GM18909 (cell line): Measurements from ENCODE around the gene DPM2.

Experiments used
- ATAC-seq: cut with Tn5 transposase; IDR thresholded peaks from one replicate; pipeline ENCODE4 v1.9.1; 2021; ENCODE audit warnings: mild to moderate bottlenecking; ENCODE audit not compliant: unreplicated experiment, poor library complexity

The DPM2 gene

DNA sequence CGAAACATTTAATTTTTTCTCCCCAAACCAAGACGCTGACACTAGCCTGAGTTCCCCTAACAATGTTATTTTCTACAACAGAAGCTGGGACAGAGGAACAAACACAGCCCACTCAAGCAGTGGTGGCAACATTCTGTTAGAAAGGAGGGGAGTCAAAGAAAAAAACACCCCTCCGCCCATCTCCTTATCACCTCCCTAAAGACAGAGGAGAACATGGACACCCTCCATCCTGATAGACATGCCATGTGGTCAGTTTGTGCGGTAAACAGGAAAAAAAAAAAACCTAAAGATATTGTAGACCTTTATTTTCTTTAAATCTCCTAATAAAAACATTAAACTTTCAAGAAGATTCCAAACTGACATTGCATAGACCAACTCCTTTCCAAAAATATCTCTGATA, 2.9 kb upstream of the DPM2 start:
- ATAC-seq = no peak

DNA sequence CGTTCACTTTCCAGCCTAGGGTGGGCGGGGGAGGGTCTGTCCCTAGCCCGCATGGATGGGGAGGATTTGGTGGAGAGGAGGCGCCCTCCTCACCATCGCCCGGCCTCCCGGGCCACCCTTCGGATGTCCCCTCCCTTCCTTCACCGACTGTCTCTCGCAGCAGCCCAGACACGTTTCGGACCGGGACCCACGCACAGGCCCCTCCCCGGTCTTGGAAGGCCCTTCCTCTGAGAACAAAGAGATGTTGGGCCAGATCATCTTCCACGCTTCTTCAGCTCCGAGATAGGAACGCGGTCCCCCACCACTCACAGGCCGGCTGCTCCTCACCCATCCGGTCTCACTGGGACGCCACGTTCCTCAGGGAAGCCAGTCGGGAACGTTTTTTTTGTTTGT, 640 bp upstream of the DPM2 start:
- ATAC-seq = no peak

DNA sequence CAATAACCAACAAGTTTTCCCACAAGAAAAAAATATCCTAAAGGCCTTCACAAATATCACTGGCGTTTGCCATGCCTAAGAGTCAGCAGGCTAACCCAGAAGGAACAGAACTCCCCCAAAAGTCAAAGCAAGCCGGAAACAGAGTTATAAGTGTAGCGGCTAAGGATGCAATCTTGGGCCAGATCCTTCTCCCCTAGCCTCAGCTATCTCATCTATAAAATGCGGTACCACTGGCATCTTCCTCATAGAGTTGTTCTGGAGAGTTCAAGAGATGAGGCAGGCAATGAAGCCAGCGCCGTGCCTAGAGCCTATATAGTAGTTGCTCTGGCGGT, 632 bp downstream of the DPM2 start:
- ATAC-seq = no peak

DNA sequence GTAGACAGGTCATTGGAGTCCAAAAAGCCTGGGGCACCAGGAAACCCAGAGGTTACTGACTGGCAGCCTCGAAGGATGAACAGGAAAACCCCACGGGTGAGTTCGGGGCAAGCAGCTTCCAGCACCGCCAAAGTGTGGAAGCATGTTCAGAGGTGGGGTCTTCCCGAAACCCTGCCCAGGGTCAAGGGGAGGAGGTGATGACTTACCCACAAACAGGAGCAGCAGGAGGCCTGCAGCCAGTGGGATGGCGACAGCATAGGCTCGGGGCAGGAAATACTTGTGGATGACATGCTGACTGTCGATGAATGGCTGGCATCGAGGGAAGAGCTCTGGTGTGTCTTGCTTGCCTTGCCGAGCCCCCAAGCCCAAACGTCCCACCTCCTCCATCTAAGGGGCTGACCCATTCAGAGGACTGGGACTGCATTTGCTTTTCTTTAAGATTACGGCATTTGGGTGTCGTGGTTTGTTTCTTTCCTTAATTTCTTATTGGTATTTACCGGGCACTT, 1.3 kb downstream of the DPM2 start:
- no peak for ATAC-seq

DNA sequence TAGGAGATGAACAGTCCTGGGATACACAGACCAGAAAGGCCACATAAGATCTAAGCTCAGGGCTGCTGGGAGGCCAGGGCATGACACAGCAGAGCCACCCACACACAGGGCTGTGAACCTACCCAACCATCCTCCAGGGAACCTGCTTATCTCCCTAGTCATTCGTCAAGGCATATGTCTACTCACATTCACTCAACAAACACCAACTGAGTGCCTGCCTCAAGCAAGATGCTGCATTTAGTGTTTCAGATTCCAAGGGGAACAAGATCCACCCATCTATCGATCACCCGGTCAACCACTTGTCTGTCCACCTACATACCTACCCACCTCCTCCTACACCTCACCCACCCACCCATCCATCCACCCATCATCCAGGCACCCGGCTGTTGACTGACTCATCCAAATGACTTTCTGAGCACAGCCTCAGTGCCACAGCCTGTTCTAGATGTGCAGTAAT, 1.9 kb downstream of the DPM2 start:
- ATAC-seq = no peak

DNA sequence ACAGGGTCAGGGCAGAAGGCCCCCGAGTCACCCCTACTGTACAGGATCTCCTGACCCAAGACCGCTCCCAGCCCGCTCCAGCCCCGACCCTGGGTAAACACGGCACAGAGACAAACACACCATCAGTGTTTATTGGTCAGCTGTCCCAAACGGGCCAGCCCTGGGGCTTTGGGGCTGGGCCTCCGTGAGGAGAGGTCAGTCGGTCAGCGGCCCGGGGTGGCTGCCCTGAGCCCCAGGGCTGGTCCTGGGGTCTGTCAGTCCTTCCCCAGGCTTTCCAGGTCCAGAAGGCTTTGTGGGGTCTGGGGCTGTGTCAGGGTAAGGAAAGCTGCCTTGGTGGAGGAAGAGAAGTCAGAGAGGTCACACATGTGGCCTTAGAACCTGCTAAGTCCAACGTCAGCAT, 2.7 kb downstream of the DPM2 start:
- no peak for ATAC-seq

DNA sequence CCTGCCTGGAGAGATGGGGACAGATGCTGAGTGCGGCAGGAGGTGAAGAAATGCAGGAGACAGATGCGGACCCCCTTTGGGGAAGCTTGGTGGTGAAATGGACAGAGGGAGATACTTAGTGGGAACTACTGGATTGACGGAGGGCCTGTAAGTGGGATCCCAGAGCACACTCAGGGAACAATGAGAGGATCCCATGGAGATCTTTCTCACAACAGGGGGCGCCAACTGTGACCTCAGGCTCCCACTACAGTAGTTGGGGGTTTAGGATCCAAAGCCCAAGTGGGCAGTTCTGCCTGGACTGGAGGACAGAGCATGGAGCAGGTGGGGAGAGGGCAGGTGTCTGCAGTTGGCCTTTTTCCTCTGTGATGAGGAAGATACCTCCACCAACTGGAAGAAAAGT, 3.4 kb downstream of the DPM2 start:
- ATAC-seq = no peak

DNA sequence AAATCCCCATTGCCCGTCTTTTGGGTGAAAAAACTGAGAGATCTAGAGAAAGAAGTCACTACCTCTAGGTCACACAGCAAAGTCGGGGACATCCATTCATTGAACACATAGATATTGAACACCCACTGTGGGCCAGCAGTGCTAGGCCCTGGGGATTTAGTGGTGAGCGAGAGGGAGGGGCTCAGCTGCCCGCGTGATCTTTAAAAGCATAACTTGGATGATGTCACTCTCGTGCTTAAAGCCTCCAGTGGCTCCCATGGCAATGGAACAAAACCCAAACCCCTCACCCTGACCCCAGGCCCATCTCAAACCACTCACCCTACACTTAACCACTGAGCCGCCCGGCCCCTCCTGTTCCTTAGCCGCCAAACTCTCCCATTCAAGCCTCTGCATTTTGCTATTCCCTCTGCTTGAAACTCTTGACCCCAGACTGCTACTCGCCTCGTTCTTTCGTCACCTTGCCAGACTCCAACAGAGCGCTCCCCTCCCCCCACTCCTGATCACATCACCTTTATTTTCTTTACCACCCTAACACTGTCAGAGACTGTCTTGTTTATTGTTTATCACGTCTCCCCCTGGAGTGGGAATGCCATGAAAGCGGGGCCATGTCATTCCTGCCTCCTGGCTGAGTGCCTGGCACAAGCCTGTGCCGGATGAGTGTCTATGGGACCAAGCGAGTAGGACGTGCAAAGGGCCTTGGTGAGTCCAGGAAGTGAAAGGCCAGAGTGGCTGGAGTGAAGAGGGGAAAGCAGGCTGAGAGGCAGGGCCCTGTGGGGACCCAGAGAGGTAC, 6.4 kb downstream of the DPM2 start:
- ATAC-seq = peak; percentile 35

DNA sequence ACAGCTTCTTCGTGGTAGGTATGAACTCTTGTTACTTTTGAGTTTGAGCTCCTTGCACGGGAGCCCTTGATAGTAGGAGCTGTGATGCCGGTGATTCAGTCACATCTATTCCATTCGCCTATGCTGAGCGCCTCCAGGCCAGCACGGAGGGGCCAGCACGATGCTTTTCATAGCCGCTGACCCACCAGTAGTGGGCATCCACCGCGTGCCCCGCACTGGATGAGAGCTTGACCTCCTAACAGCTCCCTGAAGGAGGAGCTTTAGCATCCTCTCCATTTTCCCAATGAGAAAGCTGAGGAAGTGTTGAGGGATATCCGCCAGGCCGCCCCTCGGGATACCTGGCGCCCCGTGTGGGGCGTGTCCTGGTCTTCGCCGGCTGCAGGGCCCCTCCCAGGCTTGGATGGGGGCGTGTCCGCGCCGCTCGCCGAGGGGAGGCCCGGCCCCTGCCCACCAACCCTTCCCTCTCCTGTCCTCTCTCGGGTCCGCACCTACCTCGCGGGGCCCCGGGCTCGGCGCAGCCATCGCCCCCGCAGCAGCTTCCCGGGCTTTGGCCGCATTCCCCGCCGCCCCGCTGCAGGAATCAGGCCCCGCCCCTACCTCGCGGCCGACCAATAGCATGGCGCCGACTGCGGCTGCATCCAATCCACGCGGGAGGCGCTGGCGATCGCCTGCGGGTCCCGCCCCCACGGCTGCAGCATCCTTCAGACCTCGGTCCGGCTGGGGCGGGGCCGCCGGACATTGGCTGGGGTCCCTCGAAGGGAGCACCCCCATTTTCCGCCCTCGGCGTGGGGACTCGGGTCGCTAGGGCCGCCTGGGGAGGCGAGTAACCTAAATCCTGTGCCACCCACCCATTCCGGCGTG, 7.2 kb downstream of the DPM2 start, which contains the start of gene PIP5KL1:
Gene PIP5KL1, minus strand, starts transcription at position 547 of the 861 bp plus-strand sequence. Its CDS starts 25 bp downstream, at position 522.
- ATAC-seq = peak; percentile 75

DNA sequence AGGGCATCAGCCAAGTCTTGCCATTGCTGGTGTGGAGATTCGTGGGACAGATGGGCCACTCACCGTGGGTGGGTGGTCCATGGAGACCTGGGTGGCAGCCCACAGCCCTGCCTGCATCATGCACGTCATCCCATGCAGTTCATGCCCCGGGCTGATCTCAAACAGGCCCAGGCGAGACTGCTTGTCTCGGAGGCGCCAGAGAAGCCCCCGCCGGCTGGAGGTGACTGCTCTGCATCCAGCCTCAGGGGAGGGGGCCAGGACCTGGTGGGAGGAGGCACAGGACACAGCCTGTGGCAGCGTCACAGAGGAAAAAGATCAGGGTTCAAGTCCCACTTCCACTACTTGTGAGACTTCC, 8.1 kb downstream of the DPM2 start:
- no peak for ATAC-seq

DNA sequence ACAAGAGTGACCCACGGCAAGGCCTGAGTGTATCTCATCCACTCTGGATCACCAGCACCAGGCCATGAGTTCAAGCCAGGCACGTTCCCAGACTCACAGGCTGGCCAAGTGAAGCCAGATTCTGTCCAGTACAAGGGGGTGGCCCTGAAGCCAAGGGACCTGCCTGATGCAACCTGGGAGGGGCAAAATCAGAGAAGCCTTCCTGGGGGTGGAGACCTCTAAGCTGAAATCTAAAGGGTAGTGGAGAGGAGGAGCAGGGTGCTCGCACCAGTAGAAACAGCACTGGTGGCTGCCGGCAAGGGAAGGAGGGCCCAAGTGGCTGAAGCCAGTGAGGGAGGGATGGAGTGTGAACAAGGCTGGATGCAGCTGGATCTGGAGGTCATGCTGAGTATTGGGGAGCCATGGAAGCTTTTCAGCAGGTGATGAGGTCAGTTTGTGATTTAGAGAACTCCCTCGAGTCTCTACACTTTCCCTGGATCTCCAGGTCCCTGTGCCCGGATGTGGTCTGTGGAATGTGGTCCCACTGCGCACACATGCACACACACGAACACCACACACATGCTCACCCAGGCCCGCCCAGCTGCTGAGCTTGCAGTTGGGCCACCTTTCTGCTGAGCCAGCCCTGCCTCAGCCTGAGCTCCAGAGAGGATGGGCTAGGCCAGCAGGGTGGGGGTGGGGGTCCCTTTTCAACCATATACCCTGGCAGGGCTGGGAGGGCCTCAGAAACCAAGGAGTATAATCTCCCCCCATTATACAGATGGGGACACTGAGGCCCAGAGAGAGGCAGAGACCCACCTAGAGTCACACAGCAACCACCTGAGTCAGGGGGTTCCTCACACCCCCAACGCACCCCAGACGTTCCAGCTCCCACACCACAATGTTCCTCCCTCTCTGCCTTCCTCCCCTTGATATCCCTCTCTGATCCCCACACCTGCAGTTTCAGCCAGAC, 8.7 kb downstream of the DPM2 start:
- no peak for ATAC-seq

DNA sequence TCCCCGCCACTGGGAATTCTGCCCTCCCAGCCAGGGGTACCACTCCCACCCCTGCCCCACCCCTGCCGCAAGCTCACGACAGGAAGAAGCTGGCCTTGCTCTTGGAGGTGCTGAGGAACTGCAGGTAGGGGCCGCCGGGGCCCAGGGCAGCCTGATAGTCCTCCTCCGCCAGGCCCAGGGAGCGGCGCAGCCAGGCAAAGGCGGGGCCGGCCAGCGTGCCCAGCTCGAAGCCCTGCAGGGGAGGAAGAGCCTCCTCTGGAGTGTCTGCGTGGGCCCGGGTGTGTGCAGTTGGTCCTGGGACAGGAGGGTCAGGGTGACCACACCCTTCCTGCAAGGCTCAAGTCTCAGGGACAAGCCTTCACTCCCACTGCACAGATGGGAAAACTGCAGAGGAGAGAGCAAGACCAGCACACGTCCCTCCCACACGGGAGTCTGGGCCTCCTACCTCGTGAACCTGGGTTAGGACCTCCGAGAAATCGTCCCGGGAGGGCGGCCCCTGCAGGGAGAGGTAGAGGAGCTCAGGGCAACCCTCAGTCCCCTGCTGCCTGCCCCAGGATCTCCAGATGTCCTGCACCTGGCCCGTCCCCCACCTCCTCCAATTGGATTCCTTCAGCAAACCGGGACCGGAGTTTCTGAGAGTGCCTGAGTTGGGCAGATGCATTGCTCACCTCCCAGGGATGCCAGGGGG, 9.5 kb downstream of the DPM2 start:
- no peak for ATAC-seq

DNA sequence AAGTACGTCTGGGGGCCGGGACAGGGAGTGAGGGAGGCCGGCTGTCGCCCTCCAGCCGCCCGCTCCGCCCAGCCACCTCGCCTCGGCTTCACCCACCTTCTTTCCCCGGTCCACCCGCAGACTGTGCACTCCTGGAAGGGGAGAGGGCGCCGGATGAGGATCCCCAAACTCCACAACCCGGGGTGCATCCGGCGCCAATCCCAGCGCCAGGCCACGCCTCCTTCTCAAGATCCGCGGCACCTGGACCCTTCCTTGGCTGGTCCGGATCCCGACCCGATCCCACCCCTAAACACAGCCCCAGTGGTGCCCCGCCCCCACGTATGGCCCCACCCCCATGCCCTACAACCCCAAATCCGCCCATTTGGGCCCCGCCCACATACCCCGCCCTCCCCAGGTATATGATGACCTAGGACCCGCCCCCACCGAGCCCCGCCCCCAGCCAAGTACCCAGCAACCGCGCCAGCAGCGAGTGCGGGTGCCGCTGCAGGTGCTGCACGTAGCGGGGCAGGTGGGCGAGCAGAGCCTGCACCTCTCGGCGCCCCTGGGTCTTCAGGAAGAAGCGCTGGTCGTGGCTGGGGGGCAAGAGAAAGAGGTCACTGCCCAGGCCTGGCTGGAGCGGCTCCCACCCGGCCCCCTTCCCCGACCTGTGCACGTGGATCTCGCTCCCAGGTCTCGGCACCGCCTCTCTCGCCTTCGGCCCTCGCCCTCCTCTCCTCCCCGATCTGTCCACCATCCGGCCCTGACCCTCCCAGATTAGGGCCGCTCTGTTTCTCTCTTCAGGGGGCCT, 10.3 kb downstream of the DPM2 start:
- no peak for ATAC-seq

DNA sequence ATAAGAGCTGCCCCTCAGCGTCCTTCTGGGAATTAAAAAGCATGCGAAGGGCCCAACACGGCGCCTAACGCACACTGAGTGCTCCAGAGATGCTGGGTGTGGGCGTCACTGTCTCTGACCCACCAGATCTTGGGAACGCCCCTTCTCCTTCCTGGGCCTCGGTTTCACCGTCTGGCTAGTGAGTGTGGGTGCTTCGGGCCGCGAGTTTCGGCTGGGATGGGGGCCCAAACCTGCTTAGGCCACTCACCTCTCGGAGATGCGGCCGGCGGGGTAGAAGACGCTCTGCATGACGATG, 10.8 kb downstream of the DPM2 start:
- no peak for ATAC-seq

DNA sequence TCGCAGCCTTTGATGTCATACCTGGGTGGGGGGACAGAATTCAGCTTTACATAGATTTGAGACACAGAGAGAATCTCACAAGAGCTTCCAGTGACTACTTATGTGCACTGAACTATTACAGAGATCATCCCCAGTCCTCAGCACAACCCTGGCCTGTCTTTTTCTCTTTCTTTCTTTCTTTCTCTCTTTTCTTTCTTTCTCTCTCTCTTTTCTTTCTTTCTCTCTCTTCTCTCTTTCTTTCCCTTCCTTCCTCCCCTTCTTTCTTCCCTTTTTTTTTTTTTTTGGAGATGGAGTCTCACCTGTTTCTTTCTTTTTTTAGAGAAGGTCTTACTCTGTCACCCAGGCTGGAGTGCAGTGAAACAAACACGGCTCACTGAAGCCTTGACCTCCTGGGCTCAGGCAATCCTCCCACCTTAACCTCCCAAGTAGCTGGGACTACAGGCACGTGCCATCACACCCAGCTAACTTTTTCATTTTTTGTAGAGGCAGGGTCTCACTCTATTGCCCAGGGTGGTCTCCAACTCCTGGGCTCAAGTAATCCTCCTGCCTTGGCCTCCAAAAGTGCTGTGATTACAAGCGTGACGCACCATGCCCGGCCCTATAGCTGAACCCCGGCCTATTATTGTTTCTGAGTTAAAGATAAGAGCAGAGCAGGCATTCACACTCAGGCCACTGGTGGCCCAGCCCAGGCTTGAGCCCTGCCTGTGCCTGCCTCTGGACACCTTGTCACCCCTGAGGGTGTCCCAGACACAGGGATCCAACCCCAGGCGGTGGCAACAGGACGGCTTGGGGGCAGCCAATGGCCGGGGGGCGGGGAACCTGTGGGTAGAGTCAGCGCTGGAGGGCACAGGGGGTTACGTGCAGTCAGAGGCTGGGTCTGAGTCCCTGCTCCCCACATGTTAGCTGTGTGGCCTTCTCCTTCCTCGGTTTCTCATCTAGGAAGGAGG, 11.4 kb downstream of the DPM2 start:
- ATAC-seq = no peak

DNA sequence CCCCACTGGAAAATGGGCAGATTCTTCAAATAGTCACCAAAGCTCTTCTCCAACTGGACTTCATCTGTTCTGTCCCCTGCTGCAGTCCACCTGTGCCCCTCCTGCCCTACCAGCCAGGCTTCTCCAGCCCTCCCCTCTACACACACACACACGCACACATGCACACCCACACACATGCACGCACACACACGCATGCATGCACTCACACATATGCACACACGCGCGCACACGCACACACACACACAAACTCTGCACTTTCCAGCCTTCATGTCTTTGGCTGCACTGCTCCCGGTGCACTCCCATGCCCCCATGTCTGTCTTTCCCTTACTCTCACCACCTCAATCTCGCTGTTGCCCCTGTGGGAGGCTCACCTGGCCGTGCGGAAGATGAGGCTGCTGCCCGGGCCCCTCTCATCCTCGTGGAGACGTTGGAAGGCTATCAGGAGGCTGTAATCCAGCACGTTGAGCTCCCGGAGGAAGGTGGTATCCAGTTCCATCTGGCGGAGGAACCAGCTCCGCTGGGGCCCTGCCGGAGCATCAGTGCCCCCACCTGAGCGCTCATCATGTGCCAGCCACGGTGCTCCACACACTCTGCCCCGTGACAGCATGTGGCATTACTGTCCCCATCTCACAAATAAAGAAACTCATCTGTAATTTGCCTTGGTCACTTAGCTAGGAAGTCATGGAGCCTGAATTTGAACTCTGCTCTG, 12.8 kb downstream of the DPM2 start:
- ATAC-seq = no peak

DNA sequence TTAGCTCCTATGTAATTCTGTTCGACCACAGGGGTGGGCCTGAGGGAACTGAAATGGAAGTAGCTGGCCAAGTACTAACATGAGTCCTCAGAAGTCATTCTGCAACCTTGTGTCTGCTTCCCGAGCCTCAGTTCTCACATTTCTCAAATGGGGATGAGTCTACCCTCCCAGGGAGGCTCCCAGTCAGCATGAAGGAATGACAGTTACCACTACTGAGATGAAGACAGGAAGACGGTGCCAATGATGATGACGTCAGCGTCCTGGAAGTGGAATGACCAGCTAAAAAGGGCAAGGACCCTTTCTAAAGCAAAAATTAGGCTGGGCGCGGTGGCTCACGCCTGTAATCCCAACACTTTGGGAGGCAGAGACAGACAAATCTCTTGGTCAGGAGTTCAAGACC, 13.9 kb downstream of the DPM2 start:
- ATAC-seq = no peak

DNA sequence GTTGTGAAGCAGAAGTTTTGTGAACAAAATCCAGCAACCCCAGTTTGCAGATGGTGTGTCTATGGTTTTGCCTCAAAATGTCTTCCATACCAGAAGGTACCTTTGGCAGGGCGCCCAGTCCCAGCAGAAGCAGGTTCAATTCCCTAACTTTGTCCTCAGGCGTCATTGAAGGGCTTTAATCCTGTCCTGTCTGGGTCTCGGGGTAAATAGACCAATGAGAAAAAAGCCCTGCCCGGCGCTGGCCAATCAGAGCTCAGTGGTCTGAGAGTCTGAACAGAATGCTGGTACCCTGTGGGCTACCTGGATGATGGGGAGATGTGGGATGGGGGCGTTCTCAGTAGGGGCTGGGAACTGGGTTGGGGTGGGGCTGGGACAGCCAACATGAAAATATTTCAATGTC, 14.6 kb downstream of the DPM2 start:
- ATAC-seq = no peak
